Stomach (tissue), 4 donors: ENCODE measurements around the gene TOMM22.
"Not testable (repeated sequence)": the region's sequence is repeated elsewhere in the genome, so short reads cannot be mapped to it uniquely, and the experiment has no call there.

ENCODE experiments used
- EP300 ChIP-seq: sonication (generic); formaldehyde crosslinking; IDR thresholded peaks from one replicate; pipeline ENCODE4 v1.6.1; 2017; ENCODE audit warnings: antibody characterized with exemption
- TF ChIP-seq, protein P1 (sequence below), 7 experiments: fragments of 450-650 bp in 4 of 7; fragments of 200-600 bp in 3 of 7; sonication (generic) in 3 of 7; IDR thresholded peaks; one replicate each; pipeline ENCODE4 v1.5.1; 2016 to 2019; ENCODE audit warnings: antibody characterized with exemption in 7 of 7, control low read depth in 2 of 7, mild to moderate bottlenecking in 1 of 7

DNA sequence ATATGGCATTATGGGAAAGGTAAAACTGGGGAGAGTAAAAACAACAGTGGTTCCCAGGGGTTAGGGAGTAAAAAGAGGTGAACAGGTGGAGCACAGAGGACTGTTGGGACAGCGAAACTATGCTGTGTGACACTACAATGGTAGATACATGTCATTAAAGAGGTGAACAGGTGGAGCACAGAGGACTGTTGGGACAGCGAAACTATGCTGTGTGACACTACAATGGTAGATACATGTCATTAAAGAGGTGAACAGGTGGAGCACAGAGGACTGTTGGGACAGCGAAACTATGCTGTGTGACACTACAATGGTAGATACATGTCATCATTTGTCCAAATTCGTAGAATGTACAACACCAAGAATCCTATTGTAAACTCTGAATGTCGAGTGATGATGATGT lies 37.5 kb upstream of the TOMM22 start:
- TF ChIP-seq, protein P1, sequence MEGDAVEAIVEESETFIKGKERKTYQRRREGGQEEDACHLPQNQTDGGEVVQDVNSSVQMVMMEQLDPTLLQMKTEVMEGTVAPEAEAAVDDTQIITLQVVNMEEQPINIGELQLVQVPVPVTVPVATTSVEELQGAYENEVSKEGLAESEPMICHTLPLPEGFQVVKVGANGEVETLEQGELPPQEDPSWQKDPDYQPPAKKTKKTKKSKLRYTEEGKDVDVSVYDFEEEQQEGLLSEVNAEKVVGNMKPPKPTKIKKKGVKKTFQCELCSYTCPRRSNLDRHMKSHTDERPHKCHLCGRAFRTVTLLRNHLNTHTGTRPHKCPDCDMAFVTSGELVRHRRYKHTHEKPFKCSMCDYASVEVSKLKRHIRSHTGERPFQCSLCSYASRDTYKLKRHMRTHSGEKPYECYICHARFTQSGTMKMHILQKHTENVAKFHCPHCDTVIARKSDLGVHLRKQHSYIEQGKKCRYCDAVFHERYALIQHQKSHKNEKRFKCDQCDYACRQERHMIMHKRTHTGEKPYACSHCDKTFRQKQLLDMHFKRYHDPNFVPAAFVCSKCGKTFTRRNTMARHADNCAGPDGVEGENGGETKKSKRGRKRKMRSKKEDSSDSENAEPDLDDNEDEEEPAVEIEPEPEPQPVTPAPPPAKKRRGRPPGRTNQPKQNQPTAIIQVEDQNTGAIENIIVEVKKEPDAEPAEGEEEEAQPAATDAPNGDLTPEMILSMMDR (IDR thresholded peaks at IDR 0.05): not testable (repeated sequence)
- not testable (repeated sequence) for TF ChIP-seq EP300
